ENCODE measurements around the gene ZNF609.

Gene ZNF609

GRCh38 chr15:64697911-64698369, 237.6 kb downstream of the ZNF609 start:
- DNase-seq (ENCODE audit: low spot score), result no peak

DNA sequence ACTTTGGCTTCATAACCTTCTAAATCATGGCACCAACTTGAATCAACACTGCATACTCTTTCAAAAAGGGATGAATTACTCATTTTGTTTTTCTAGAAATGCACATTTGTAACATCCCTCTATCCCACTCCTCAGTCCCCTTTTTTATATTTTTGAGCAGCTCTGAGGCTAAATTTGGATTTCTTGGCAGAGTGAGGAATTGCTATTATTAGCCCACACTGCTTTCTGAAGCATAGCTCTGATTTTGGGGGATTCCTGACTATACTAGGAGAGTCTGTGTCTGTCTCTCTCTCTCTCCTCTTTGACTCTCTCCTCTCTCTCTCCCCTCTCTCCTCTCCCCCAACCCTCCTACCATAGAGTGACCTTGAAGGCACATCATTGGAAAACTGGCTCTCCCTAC, 238.4 kb downstream of the ZNF609 start:
- no peak for DNase-seq (ENCODE audit: low spot score)

GRCh38 chr15:64699751-64700388, 239.5 kb downstream of the ZNF609 start:
- DNase-seq (ENCODE audit: low spot score), result peak; percentile 24

GRCh38 chr15:64701051-64701450, 240.7 kb downstream of the ZNF609 start:
- DNase-seq (ENCODE audit: low spot score), result no peak

DNA sequence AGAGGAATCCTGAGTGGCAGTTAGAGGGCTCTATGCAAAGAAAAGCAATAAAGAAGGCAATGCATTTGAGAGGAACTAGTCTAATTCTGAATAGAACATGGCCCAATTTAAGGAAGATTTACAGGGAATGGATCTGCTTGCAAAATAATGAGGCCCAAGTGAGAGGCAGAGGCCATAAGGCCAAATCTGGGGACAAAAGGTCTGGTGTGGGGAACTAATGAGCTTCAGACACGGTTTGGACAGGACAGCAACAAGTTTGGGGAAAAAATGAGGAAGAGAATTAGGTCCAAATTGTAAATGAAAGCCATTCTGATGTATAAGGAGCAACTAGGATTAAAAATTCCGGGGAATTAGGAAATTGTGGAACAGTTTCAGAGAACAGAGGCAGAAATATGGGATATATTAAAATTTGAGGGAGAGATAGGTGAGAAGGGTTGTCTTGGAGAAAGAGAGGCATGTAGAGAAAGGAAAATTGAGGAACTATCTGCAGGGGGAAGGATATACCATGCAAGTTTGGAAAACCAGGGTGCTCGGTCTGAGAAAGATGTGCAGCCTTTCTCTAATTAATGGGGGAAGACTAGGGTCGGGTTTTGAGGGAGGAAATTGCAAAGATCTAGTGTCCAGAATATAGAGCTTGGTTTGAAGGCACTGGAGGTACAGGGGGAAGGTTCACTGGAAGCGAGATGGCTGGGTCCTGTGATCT, 241.3 kb downstream of the ZNF609 start:
- DNase-seq (ENCODE audit: low spot score), result no peak

DNA sequence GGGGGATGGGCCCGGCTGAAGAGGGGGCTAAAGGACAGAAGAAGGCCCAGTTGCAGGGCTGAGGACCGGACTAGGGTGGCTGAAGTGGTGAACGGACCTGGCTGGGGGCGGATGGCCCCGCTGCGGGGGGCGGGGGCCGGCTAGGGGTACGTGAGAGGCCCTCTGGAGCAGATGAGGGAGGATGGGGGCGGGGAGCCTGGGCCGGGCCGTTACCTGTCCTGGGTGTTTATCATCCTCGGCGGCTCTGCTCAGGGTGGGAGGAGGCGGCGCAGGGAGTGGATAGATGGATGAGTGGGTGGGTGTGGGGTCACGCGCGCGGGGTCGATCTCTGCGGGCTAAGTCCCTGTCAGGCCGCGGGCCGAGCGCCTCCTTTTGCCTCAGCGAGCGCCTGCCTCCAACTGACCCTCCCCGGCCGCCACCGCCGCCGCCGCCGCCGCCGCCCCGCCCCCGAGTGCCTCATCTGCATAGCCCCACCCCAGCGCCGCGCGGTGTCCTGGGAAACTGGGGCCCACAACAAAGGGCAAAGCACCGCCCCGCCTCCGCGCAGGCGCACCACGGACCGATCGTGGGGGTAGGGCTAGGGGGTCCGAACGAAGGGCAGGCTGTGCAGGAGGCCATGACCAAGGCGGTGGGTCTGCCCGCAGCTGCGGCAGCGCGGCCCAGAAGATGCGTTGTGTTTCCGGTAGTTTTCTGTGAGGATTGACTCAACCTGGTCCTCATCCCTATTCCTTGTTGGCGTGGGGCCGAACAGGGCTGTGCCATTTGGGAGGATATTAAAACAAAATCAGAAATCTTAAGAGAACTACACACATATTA, 242.6 kb downstream of the ZNF609 start:
- DNase-seq (ENCODE audit: low spot score), result peak; percentile 100

DNA sequence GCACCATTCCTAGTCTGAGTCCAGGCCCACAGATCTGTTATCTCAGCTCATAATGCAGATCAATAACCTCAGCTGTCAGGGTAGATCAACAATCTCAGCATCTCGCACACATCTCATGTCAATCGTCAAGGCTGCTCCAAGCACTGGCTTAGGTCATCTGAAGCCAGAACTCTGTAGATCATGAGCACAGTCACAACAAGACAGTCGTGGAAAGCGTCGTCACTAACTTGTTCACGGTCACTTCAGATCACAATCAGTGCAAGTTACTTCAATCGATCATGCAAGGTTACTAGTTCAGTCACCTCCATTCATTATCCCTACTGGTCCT, 243.2 kb downstream of the ZNF609 start:
- DNase-seq (ENCODE audit: low spot score), result no peak

DNA sequence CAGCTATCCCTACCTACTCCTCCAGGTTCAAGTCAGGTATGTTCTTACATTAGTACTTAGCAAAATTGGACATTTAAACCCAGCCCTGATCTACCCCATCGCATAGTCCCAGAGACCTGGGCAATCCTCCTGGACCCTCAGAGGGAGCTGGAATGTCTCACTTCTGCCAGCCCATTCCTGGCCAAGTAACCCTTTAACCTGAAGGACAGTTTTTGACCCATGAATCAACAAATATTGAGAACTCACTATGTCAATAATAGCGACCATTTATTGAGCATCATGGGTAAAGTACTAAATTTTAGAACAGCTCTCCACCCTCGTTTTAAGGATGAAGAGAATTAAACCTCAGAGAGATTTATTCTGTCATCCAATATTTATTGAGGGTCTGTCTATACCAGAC, 244.6 kb downstream of the ZNF609 start:
- DNase-seq (ENCODE audit: low spot score), result no peak

- no peak for DNase-seq (ENCODE audit: low spot score)
These were observed 245.9 kb downstream of the ZNF609 start for GRCh38 chr15:64706011-64706911.

DNA sequence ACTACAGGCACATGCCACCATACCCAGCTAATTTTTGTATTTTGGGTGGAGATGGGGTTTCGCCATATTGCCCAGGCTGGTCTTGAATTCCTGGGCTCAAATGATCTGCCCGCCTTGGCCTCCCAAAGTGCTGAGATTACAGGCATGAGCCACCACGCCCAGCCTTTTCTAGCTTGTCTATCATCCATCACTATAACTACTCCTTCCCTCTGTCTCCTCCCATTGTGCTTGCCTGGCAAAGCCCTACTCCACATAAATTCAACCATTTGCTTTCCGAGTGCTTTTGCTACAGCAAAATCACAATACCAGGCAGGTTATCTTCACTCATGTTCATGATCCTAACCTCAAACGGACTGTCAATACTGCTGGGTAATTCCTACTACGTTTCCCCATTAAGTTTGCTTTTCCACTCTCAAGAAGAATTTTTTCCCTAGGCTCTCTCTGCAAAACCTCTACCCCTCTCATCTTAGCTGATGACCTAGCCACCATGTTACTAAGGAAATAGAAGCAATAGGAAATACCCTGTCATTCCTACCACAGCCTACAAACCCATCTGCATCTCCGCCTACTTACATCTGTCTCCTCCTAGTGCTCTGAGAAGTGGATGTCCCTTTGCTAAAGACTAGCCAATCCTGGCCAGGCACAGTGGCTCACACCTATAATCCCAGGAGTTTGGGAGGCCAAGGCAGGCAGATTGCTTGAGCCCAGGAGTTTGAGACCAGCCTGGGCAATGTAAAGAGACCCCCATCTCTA, 250.5 kb downstream of the ZNF609 start:
- no peak for DNase-seq (ENCODE audit: low spot score)

GRCh38 chr15:64712353-64712752, 252.0 kb downstream of the ZNF609 start:
- DNase-seq (ENCODE audit: low spot score), result no peak

DNA sequence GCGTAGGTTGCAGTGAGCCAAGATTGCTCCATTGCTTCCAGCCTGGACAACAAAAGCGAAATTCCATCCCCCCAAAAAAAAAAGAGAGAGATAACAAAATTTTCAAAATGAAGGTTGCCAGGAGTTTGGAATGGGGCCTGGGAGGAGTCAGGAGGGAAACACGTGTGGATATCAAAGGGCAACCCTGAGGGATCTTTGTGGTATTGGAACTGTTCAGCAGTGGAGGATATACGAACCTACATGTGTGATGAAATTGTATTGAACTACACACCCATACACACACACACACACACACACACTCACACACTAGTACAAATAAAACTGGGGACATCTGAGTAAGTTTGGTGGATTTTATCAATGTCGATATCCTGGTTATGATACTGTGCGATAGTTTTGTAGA, 253.2 kb downstream of the ZNF609 start:
- DNase-seq (ENCODE audit: low spot score), result no peak

DNA sequence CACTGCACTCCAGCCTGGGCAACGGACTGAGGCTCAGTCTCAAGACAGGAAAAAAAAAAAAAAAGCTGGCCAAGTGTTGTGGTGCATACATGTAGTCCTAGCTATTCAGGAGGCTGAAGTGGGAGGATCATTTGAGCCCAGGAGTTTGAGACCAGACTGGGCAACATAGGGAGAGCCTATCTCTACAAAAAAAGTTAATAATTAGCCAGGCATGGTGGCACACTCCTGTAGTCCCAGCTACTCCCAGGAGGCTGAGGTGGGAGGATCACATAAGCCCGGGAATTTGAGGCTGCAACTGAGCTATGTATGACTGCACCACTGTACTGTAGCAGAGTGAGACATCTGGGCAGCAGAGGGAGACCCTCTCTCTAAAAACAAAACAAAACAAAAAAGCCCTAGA, 256.1 kb downstream of the ZNF609 start:
- no peak for DNase-seq (ENCODE audit: low spot score)

DNA sequence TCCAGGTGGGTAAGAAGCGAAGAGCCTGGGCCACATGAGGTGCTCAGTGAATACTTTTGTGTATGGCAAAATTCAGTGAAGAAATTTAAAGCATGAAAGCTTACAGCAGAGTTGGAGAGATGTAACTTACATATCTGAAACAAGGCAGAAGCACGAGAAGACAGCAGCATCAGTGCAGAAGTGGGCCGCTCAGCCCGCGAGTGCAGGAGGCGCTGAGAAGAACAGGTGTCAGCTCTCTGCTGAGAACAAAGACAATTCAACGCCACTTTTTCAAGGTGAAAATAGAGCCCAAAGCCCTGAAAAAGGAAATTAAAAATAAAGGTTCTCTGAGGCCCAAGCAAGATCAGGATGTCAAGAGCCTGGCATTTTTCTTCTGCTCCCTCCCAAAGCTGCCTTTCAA, 256.8 kb downstream of the ZNF609 start:
- no peak for DNase-seq (ENCODE audit: low spot score)

- DNase-seq (ENCODE audit: low spot score), result no peak
These were observed 257.5 kb downstream of the ZNF609 start for GRCh38 chr15:64717735-64718495.

GRCh38 chr15:64720188-64720587, 259.8 kb downstream of the ZNF609 start:
- peak; percentile 4 for DNase-seq (ENCODE audit: low spot score)

DNA sequence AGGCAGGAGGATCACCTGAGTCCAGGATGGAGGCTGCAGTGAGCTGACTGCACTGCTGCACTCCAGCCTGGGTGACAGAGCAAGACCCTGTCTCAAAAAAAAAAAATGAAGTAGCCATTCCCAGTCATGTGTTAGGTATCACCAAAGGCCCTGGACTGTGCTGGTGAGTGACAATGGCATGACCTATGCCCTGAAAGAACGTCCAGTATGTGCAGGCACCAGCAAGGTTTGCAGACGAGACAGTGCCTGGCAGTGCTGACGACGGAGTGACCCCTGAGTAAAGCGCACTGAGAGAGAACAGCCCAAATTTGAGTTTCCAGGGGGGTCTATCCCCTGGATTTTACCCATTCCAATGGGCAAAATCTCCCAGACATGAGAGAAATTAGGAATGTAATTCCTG, 269.8 kb downstream of the ZNF609 start:
- no peak for DNase-seq (ENCODE audit: low spot score)

- DNase-seq (ENCODE audit: low spot score), result peak; percentile 80
These were observed 270.8 kb downstream of the ZNF609 start for GRCh38 chr15:64731012-64731804.

DNA sequence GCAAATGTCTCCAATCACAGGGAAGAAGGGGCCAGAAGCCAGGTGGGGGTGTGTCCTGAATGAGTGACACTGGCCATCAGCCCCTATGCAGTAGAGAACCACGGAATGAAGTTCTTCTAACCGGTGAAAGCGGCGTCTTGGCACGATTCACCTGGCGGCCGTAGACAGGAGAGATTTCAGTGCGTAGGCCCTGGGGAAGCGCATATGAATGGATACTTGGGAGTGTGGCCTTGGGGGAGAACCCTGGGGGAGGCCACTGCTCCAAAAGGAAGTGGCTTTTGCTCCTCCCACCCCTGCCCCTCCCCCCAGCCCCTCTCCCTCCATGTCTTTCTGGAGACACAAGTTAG, 271.4 kb downstream of the ZNF609 start:
- DNase-seq (ENCODE audit: low spot score), result no peak

All from AG20443 (cell line).